IMR-90 (cell line): ENCODE data around the gene ROBO1. TPM values are rescaled to one million over a fixed set of nuclear protein-coding genes. Genes with fewer than 3 reads are reported as not detected.

ENCODE experiments used
- ATAC-seq: fragments of 200-7000 bp; cut with Tn5 transposase; 2 replicates; pipeline ENCODE4 v1.9.1; 2020; ENCODE audit warnings: low read depth, mild to moderate bottlenecking, moderate library complexity
- BruUV-seq: library from RNA; stranded (reverse); fragments of 400-500 nt; replicated peaks from 2 replicates; lab custom pipeline; 2021; lab: Mats Ljungman, UMichigan
- CTCF ChIA-PET: fragments of 300-600 bp; formaldehyde crosslinking; extraction: SDS; loops from one replicate; lab custom pipeline; 2021; ENCODE audit warnings: antibody characterized with exemption; lab: Yijun Ruan, JAX
- POLR2A ChIA-PET: fragments of 300-600 bp; sonication (Branson Sonifier 250); formaldehyde crosslinking; loops from one replicate; lab custom pipeline; 2022; ENCODE audit warnings: antibody characterized with exemption; ENCODE audit not compliant: unreplicated experiment; lab: Charles Lee
- DNase-seq: peaks from one replicate; pipeline ENCODE4 v3.0.0; 2013
- H2AFZ ChIP-seq: replicated peaks from 2 replicates; pipeline ENCODE3; 2013; ENCODE audit warnings: low read length, mild to moderate bottlenecking; ENCODE audit not compliant: poor library complexity
- H2AK5ac ChIP-seq: 2 replicates; pipeline ENCODE4 v1.6.1; 2013; ENCODE audit warnings: low read depth, low read length, inconsistent platforms
- H2AK9ac ChIP-seq: replicated peaks from 2 replicates; pipeline ENCODE3; 2013; ENCODE audit warnings: mild to moderate bottlenecking, low read depth, low read length, moderate library complexity; ENCODE audit not compliant: poor library complexity
- H2BK120ac ChIP-seq: 2 replicates; pipeline ENCODE4 v1.6.1; 2013; ENCODE audit warnings: low read depth, low read length, inconsistent platforms
- H2BK15ac ChIP-seq: 3 replicates; pipeline ENCODE4 v1.6.1; 2013; ENCODE audit warnings: low read depth, low read length, inconsistent platforms
- H2BK20ac ChIP-seq: 2 replicates; pipeline ENCODE4 v1.6.1; 2013; ENCODE audit warnings: low read depth, mild to moderate bottlenecking, inconsistent platforms, low read length, moderate library complexity
- H2BK5ac ChIP-seq: 2 replicates; pipeline ENCODE4 v1.6.1; 2013; ENCODE audit warnings: mild to moderate bottlenecking, low read depth, low read length, inconsistent platforms; ENCODE audit not compliant: poor library complexity, severe bottlenecking
- H3K14ac ChIP-seq: replicated peaks from 2 replicates; pipeline ENCODE4 v1.6.1; 2013; ENCODE audit warnings: low read depth, low read length, inconsistent platforms
- H3K18ac ChIP-seq: 2 replicates; pipeline ENCODE4 v1.6.1; 2013; ENCODE audit warnings: low read depth, low read length, control low read depth
- H3K23ac ChIP-seq: 2 replicates; pipeline ENCODE4 v1.6.1; 2013; ENCODE audit warnings: low read depth, low read length, inconsistent platforms
- H3K27ac ChIP-seq: 2 replicates; pipeline ENCODE4 v1.5.1; 2013; ENCODE audit warnings: mild to moderate bottlenecking, control low read depth, low read length; ENCODE audit not compliant: insufficient read depth
- H3K27me3 ChIP-seq: 2 replicates; pipeline ENCODE4 v1.6.1; 2013; ENCODE audit warnings: low read length; ENCODE audit not compliant: control insufficient read depth, insufficient read depth
- H3K36me3 ChIP-seq: 2 replicates; pipeline ENCODE4 v1.6.1; 2013; ENCODE audit warnings: low read length, mixed read lengths; ENCODE audit not compliant: control insufficient read depth, insufficient read depth
- H3K4ac ChIP-seq: 2 replicates; pipeline ENCODE4 v1.6.1; 2013; ENCODE audit warnings: low read depth, low read length, inconsistent platforms
- H3K4me1 ChIP-seq: 2 replicates; pipeline ENCODE4 v1.6.1; 2013; ENCODE audit warnings: low read length, mixed read lengths; ENCODE audit not compliant: control insufficient read depth, insufficient read depth
- H3K4me2 ChIP-seq: 2 replicates; pipeline ENCODE4 v1.6.1; 2013; ENCODE audit warnings: low read depth, mild to moderate bottlenecking, control low read depth, low read length, moderate library complexity
- H3K4me3 ChIP-seq: 2 replicates; pipeline ENCODE4 v1.5.1; 2013; ENCODE audit warnings: low read depth, mild to moderate bottlenecking, control low read depth, low read length, moderate library complexity; ENCODE audit not compliant: insufficient read depth
- H3K56ac ChIP-seq: 2 replicates; pipeline ENCODE4 v1.6.1; 2013; ENCODE audit warnings: low read length, inconsistent platforms; ENCODE audit not compliant: insufficient read depth; ENCODE audit errors: extremely low read depth
- H3K79me1 ChIP-seq, 2 experiments: 2 replicates each; pipeline ENCODE4 v1.6.1; 2013; ENCODE audit warnings: low read length in 2 of 2, inconsistent platforms in 1 of 2, low read depth in 1 of 2
- H3K9ac ChIP-seq: 2 replicates; pipeline ENCODE4 v1.6.1; 2013; ENCODE audit warnings: low read depth, low read length, control low read depth
- H3K9me1 ChIP-seq: 2 replicates; pipeline ENCODE4 v1.6.1; 2013; ENCODE audit warnings: low read length, inconsistent platforms; ENCODE audit not compliant: insufficient read depth
- H3K9me3 ChIP-seq: 2 replicates; pipeline ENCODE4 v1.6.1; 2013; ENCODE audit warnings: low read length; ENCODE audit not compliant: control insufficient read depth, insufficient read depth
- H4K20me1 ChIP-seq: 2 replicates; pipeline ENCODE4 v1.6.1; 2013; ENCODE audit warnings: low read length, inconsistent platforms; ENCODE audit not compliant: insufficient read depth
- H4K5ac ChIP-seq: 2 replicates; pipeline ENCODE4 v1.6.1; 2013; ENCODE audit warnings: mild to moderate bottlenecking, low read depth, low read length, control low read depth
- H4K8ac ChIP-seq, 2 experiments: 2 replicates each; pipeline ENCODE4 v1.6.1; 2013; ENCODE audit warnings: low read depth in 2 of 2, low read length in 2 of 2, control low read depth in 1 of 2, inconsistent platforms in 1 of 2
- H4K91ac ChIP-seq: 2 replicates; pipeline ENCODE4 v1.6.1; 2013; ENCODE audit warnings: low read depth, low read length, inconsistent platforms; ENCODE audit not compliant: insufficient read depth
- BHLHE40 ChIP-seq: fragments of 150-350 bp; IDR thresholded peaks from 2 replicates; pipeline ENCODE4 v1.6.1; 2016; ENCODE audit warnings: mild to moderate bottlenecking, low read depth, low read length
- CEBPB ChIP-seq: IDR thresholded peaks from 2 replicates; pipeline ENCODE4 v1.6.1; 2012; ENCODE audit warnings: low read depth, low read length, improper control_type of control experiment
- CHD1 ChIP-seq: IDR thresholded peaks from 2 replicates; pipeline ENCODE4 v1.6.1; 2012; ENCODE audit warnings: low read depth, low read length, improper control_type of control experiment
- FOS ChIP-seq: fragments of 150-350 bp; IDR thresholded peaks from 2 replicates; pipeline ENCODE4 v1.6.1; 2016; ENCODE audit warnings: low read depth, low read length
- MAFK ChIP-seq: IDR thresholded peaks from 2 replicates; pipeline ENCODE4 v1.6.1; 2012; ENCODE audit warnings: low read depth, low read length, improper control_type of control experiment
- MAZ ChIP-seq: IDR thresholded peaks from 2 replicates; pipeline ENCODE4 v1.6.1; 2012; ENCODE audit warnings: low read depth, mild to moderate bottlenecking, low read length, improper control_type of control experiment, moderate library complexity, borderline replicate concordance
- MXI1 ChIP-seq: IDR thresholded peaks from 2 replicates; pipeline ENCODE4 v1.6.1; 2012; ENCODE audit warnings: low read depth, mild to moderate bottlenecking, low read length, moderate library complexity, borderline replicate concordance
- NFE2L2 ChIP-seq: fragments of 150-350 bp; IDR thresholded peaks from 2 replicates; pipeline ENCODE4 v1.6.1; 2016; ENCODE audit warnings: low read depth, mild to moderate bottlenecking, low read length
- POLR2A ChIP-seq: IDR thresholded peaks from 2 replicates; pipeline ENCODE4 v1.6.1; 2012; ENCODE audit warnings: mild to moderate bottlenecking, low read depth, low read length
- RAD21 ChIP-seq: IDR thresholded peaks from 2 replicates; pipeline ENCODE4 v1.6.1; 2012; ENCODE audit warnings: low read length, improper control_type of control experiment
- RCOR1 ChIP-seq: IDR thresholded peaks from 2 replicates; pipeline ENCODE4 v1.6.1; 2012; ENCODE audit warnings: mild to moderate bottlenecking, low read length, improper control_type of control experiment; ENCODE audit not compliant: insufficient replicate concordance
- RFX5 ChIP-seq: IDR thresholded peaks from 2 replicates; pipeline ENCODE4 v1.8.0; 2012; ENCODE audit warnings: low read depth, mild to moderate bottlenecking, low read length, moderate library complexity
- SMC3 ChIP-seq: fragments of 150-350 bp; IDR thresholded peaks from 2 replicates; pipeline ENCODE4 v1.6.1; 2016; ENCODE audit warnings: low read depth, mild to moderate bottlenecking, antibody characterized with exemption, low read length, moderate library complexity
- WGBS, 2 experiments: methylation state at CpG; one replicate each; pipeline versions ENCODE4 v1.1.5 to v1.1.7; 2013; ENCODE audit warnings: missing lambda C conversion rate in 2 of 2; ENCODE audit not compliant: insufficient read length in 1 of 2; ENCODE audit errors: extremely low coverage in 2 of 2; 5-methylcytosine and 5-hydroxymethylcytosine counted together
- dilution Hi-C: fragments of 300-500 bp; cut with HindIII; formaldehyde crosslinking; loops from one replicate; pipeline ENCODE4 v1.14.3; 2018; ENCODE audit warnings: low sequenced_read_pairs; ENCODE audit not compliant: unreplicated experiment
- in situ Hi-C: fragments of 300-500 bp; cut with MboI; formaldehyde crosslinking; loops from 3 replicates; pipeline ENCODE4 v1.14.3; 2019; ENCODE audit warnings: low sequenced_read_pairs, inconsistent platforms, mixed read lengths
- intact Hi-C: fragments of 100-400 bp; cut with micrococcal nuclease; formaldehyde crosslinking; loops from 2 replicates; pipeline ENCODE4 v1.10.0; 2022
- polyA plus RNA-seq, 3 experiments: library from polyadenylated mRNA; depleted of rRNA; stranded (reverse); fragments of >200 nt; gene quantifications; 2 replicates each; pipeline ENCODE4 v1.2.3, GENCODE V29; 2012; ENCODE audit warnings: low replicate concordance in 1 of 3
- total RNA-seq: library from RNA; depleted of rRNA; stranded (reverse); fragments of >200 nt; gene quantifications from 2 replicates; pipeline ENCODE4 v1.2.3, GENCODE V29; 2012
- TF ChIP-seq, protein P1 (sequence below): fragments of 150-350 bp; IDR thresholded peaks from 2 replicates; pipeline ENCODE4 v1.6.1; 2016; ENCODE audit warnings: low read depth, mild to moderate bottlenecking, low read length, moderate library complexity, borderline replicate concordance
- TF ChIP-seq, protein P2 (sequence below): fragments of 150-350 bp; IDR thresholded peaks from 2 replicates; pipeline ENCODE4 v1.6.1; 2017; ENCODE audit warnings: mild to moderate bottlenecking, antibody characterized with exemption, low read length, low read depth
- TF ChIP-seq, protein P3 (sequence below): conservative IDR thresholded peaks from 2 replicates; pipeline ENCODE4 v1.5.1; 2012; ENCODE audit warnings: mild to moderate bottlenecking, low read depth, low read length, improper control_type of control experiment

Gene ROBO1
- total and polyA plus RNA-seq, 2 of the 4 experiments (the other 2 are of a cell fraction) = 24.1 to 53.9 TPM

GRCh38 chr3:79250746-79251145, 517.1 kb downstream of the ROBO1 start:
- CTCF ChIA-PET = no interaction called here

More at GRCh38 chr3:79250746-79251145, 517.1 kb downstream of the ROBO1 start:
- H4K20me1 ChIP-seq = no peaks in the 10 kb centered on the region
- no peak for ATAC-seq
- no TSS peak for BruUV-seq
- no peaks in the 10 kb centered on the region for H3K9me1 ChIP-seq
- H3K4me1 ChIP-seq = no peaks in the 10 kb centered on the region; the same call in 1 of the 2 replicates
- H4K5ac ChIP-seq = no peak overlapping the region
- H3K14ac ChIP-seq = no peak overlapping the region
- 0 out of 2 replicates have a peak overlapping the region, but pooled peaks have one; percentile 44 for H2AK5ac ChIP-seq
- H3K79me1 ChIP-seq = no peaks in the 10 kb centered on the region
- no peak overlapping the region for H3K18ac ChIP-seq
- DNase-seq = no peak
- POLR2A ChIA-PET = no interaction called here
- H3K27ac ChIP-seq = no peak overlapping the region
- no peak overlapping the region for H2BK15ac ChIP-seq
- H3K4me3 ChIP-seq = no peak overlapping the region
- in situ Hi-C loops (no loop called here), dilution Hi-C loops (no loop called here), intact Hi-C loops (no loop called here)
- H2BK120ac ChIP-seq = peak overlapping the region; percentile 6; the same call in 1 of the 2 replicates
- no peak overlapping the region for H3K56ac ChIP-seq
- H3K23ac ChIP-seq = no peak overlapping the region
- no peak overlapping the region for H2AFZ ChIP-seq
- no peak overlapping the region for H4K91ac ChIP-seq
- H3K9ac ChIP-seq = no peak overlapping the region
- H3K4me2 ChIP-seq = no peak overlapping the region
- no peak overlapping the region for H2AK9ac ChIP-seq
- no CpG with 5 or more reads among the region's 6 CpGs for WGBS, 2 experiments
- no peaks in the 10 kb centered on the region for H3K9me3 ChIP-seq
- H3K4ac ChIP-seq = no peak overlapping the region
- H2BK20ac ChIP-seq = no peak overlapping the region
- H3K36me3 ChIP-seq = no peaks in the 10 kb centered on the region
- no peak overlapping the region for H2BK5ac ChIP-seq
- H4K8ac ChIP-seq = no peak overlapping the region
- no peak for TF ChIP-seq NFE2L2
- no peak for TF ChIP-seq FOS
- no peak for TF ChIP-seq MXI1
- no peak for TF ChIP-seq BHLHE40
- TF ChIP-seq MAFK = no peak
- no peak for TF ChIP-seq RFX5
- TF ChIP-seq RAD21 = no peak
- no peak for TF ChIP-seq RCOR1
- no peak for TF ChIP-seq CHD1
- no peak for TF ChIP-seq SMC3
- TF ChIP-seq, protein P1, sequence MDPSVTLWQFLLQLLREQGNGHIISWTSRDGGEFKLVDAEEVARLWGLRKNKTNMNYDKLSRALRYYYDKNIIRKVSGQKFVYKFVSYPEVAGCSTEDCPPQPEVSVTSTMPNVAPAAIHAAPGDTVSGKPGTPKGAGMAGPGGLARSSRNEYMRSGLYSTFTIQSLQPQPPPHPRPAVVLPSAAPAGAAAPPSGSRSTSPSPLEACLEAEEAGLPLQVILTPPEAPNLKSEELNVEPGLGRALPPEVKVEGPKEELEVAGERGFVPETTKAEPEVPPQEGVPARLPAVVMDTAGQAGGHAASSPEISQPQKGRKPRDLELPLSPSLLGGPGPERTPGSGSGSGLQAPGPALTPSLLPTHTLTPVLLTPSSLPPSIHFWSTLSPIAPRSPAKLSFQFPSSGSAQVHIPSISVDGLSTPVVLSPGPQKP = no peak
- TF ChIP-seq, protein P2, sequence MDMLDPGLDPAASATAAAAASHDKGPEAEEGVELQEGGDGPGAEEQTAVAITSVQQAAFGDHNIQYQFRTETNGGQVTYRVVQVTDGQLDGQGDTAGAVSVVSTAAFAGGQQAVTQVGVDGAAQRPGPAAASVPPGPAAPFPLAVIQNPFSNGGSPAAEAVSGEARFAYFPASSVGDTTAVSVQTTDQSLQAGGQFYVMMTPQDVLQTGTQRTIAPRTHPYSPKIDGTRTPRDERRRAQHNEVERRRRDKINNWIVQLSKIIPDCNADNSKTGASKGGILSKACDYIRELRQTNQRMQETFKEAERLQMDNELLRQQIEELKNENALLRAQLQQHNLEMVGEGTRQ = no peak
- TF ChIP-seq, protein P3, sequence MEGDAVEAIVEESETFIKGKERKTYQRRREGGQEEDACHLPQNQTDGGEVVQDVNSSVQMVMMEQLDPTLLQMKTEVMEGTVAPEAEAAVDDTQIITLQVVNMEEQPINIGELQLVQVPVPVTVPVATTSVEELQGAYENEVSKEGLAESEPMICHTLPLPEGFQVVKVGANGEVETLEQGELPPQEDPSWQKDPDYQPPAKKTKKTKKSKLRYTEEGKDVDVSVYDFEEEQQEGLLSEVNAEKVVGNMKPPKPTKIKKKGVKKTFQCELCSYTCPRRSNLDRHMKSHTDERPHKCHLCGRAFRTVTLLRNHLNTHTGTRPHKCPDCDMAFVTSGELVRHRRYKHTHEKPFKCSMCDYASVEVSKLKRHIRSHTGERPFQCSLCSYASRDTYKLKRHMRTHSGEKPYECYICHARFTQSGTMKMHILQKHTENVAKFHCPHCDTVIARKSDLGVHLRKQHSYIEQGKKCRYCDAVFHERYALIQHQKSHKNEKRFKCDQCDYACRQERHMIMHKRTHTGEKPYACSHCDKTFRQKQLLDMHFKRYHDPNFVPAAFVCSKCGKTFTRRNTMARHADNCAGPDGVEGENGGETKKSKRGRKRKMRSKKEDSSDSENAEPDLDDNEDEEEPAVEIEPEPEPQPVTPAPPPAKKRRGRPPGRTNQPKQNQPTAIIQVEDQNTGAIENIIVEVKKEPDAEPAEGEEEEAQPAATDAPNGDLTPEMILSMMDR = no peak
- TF ChIP-seq CEBPB = no peak
- no peak for TF ChIP-seq POLR2A
- TF ChIP-seq MAZ = no peak
- no peaks in the 10 kb centered on the region for H3K27me3 ChIP-seq
